Measurements from ENCODE around the gene TSEN34.

- TF ChIP-seq CTCF (conservative IDR thresholded peaks at IDR 0.05; ENCODE audit: low read depth, low read length) (no peak), EZH2phosphoT487 (IDR thresholded peaks at IDR 0.05; ENCODE audit: borderline replicate concordance, low read length) (no peak), EZH2 (IDR thresholded peaks at IDR 0.05; ENCODE audit: low read length, unreplicated experiment) (no peak)
These were observed 34.2 kb upstream of the TSEN34 start for GRCh38 chr19:54156953-54157352.
